Measurements from ENCODE around the gene BCL2. TPM values are rescaled to one million over a fixed set of nuclear protein-coding genes. Genes with fewer than 3 reads are reported as not detected.
A peak's percentile ranks its signal among the peaks of the same experiment; 100 is the strongest.

BCL2 gene
- total RNA-seq, 4 donors from 2014 or later = 10.7 to 37.3 (median 24.2) TPM

- TF ChIP-seq POLR2AphosphoS5 (IDR thresholded peaks at IDR 0.05) = no peak
- no peak for TF ChIP-seq CTCF (IDR thresholded peaks at IDR 0.05)
- no peak for TF ChIP-seq EP300 (IDR thresholded peaks at IDR 0.05)
- TF ChIP-seq POLR2A (IDR thresholded peaks at IDR 0.05) = no peak
- no peak overlapping the region for H3K4me3 ChIP-seq
- H3K36me3 ChIP-seq = no peaks in the 10 kb centered on the region
- no peak for DNase-seq (ENCODE audit: low spot score in 2 of 2)
- WGBS = 94% methylated on average over 13 of the region's 13 CpGs
- H3K27me3 ChIP-seq = no peaks in the 10 kb centered on the region
- H3K27ac ChIP-seq = no peak overlapping the region
- H3K4me1 ChIP-seq = peaks cover 38% of the 10 kb centered on the region
- H3K9me3 ChIP-seq = no peaks in the 10 kb centered on the region
Observed at GRCh38 chr18:63140997-63141777, 178.4 kb downstream of the BCL2 start.

- no peak overlapping the region for H3K27ac ChIP-seq
- DNase-seq (ENCODE audit: low spot score in 2 of 2) = no peak
- no peaks in the 10 kb centered on the region for H3K9me3 ChIP-seq
- TF ChIP-seq POLR2AphosphoS5 (IDR thresholded peaks at IDR 0.05) (no peak), EP300 (IDR thresholded peaks at IDR 0.05) (no peak), POLR2A (IDR thresholded peaks at IDR 0.05) (no peak), CTCF (IDR thresholded peaks at IDR 0.05) (no peak)
- H3K27me3 ChIP-seq = no peaks in the 10 kb centered on the region
- no peak overlapping the region for H3K4me3 ChIP-seq
- no peaks in the 10 kb centered on the region for H3K36me3 ChIP-seq
- H3K4me1 ChIP-seq = peaks cover 33% of the 10 kb centered on the region
- WGBS = 76% methylated on average over 3 of the region's 3 CpGs
Observed at GRCh38 chr18:63140038-63140450, 179.5 kb downstream of the BCL2 start.

GRCh38 chr18:63138436-63139340 is 180.9 kb downstream of the BCL2 start:
- H3K4me1 ChIP-seq = peaks cover 33% of the 10 kb centered on the region

GRCh38 chr18:63137999-63138435 is 181.6 kb downstream of the BCL2 start:
- H3K27me3 ChIP-seq = no peaks in the 10 kb centered on the region
- peaks cover 33% of the 10 kb centered on the region for H3K4me1 ChIP-seq
- TF ChIP-seq POLR2A (IDR thresholded peaks at IDR 0.05) = no peak
- no peak for TF ChIP-seq EP300 (IDR thresholded peaks at IDR 0.05)
- no peak for TF ChIP-seq POLR2AphosphoS5 (IDR thresholded peaks at IDR 0.05)
- TF ChIP-seq CTCF (IDR thresholded peaks at IDR 0.05) = no peak
- 53% methylated on average over 12 of the region's 12 CpGs for WGBS
- peak overlapping the region; percentile 37 for H3K4me3 ChIP-seq
- H3K27ac ChIP-seq = peak overlapping the region; percentile 24
- H3K9me3 ChIP-seq = no peaks in the 10 kb centered on the region
- DNase-seq (ENCODE audit: low spot score in 2 of 2) = no peak
- no peaks in the 10 kb centered on the region for H3K36me3 ChIP-seq

More at GRCh38 chr18:63138436-63139340, 180.9 kb downstream of the BCL2 start:
- 42% methylated on average over 10 of the region's 10 CpGs for WGBS
- Histone ChIP-seq H3K27me3 (no peaks in the 10 kb centered on the region), H3K27ac (peak overlapping the region; percentile 24), H3K36me3 (no peaks in the 10 kb centered on the region), H3K4me3 (peak overlapping the region; percentile 37), H3K9me3 (no peaks in the 10 kb centered on the region)
- TF ChIP-seq EP300 (IDR thresholded peaks at IDR 0.05) (no peak), CTCF (IDR thresholded peaks at IDR 0.05) (no peak), POLR2A (IDR thresholded peaks at IDR 0.05) (no peak), POLR2AphosphoS5 (IDR thresholded peaks at IDR 0.05) (no peak)
- no peak for DNase-seq (ENCODE audit: low spot score in 2 of 2)

- TF ChIP-seq POLR2A (IDR thresholded peaks at IDR 0.05) (no peak), EP300 (IDR thresholded peaks at IDR 0.05) (no peak), POLR2AphosphoS5 (IDR thresholded peaks at IDR 0.05) (no peak), CTCF (IDR thresholded peaks at IDR 0.05) (no peak)
- Histone ChIP-seq H3K27ac (no peak overlapping the region), H3K27me3 (no peaks in the 10 kb centered on the region), H3K4me3 (no peak overlapping the region), H3K4me1 (peaks cover 37% of the 10 kb centered on the region), H3K36me3 (no peaks in the 10 kb centered on the region), H3K9me3 (no peaks in the 10 kb centered on the region)
- DNase-seq (ENCODE audit: low spot score in 2 of 2) = no peak
- 55% methylated on average over 3 of the region's 3 CpGs for WGBS
Observed at GRCh38 chr18:63135101-63135500, 184.5 kb downstream of the BCL2 start.
